ENCODE results near the gene ELF4. TPM values are rescaled to one million over a fixed set of nuclear protein-coding genes. Genes with fewer than 3 reads are reported as not detected.

The ELF4 gene
- total RNA-seq, 6 experiments from 2014 or later, result 21.9 to 35.9 (median 31.4) TPM

- H3K36me3 Mint-ChIP-seq (ENCODE audit: low read depth), result no peaks in the 10 kb centered on the region
- H3K4me1 Mint-ChIP-seq (ENCODE audit: low read depth), result peaks cover 10% of the 10 kb centered on the region
- no peaks in the 10 kb centered on the region for H3K9me3 Mint-ChIP-seq
- H3K27me3 Mint-ChIP-seq (ENCODE audit: insufficient read depth), result no peaks in the 10 kb centered on the region
- no peak overlapping the region for H3K27ac Mint-ChIP-seq
- TF ChIP-seq, protein P1, sequence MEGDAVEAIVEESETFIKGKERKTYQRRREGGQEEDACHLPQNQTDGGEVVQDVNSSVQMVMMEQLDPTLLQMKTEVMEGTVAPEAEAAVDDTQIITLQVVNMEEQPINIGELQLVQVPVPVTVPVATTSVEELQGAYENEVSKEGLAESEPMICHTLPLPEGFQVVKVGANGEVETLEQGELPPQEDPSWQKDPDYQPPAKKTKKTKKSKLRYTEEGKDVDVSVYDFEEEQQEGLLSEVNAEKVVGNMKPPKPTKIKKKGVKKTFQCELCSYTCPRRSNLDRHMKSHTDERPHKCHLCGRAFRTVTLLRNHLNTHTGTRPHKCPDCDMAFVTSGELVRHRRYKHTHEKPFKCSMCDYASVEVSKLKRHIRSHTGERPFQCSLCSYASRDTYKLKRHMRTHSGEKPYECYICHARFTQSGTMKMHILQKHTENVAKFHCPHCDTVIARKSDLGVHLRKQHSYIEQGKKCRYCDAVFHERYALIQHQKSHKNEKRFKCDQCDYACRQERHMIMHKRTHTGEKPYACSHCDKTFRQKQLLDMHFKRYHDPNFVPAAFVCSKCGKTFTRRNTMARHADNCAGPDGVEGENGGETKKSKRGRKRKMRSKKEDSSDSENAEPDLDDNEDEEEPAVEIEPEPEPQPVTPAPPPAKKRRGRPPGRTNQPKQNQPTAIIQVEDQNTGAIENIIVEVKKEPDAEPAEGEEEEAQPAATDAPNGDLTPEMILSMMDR (IDR thresholded peaks at IDR 0.05), result no peak
- no peak for DNase-seq
- H3K4me3 Mint-ChIP-seq, result no peak overlapping the region
Observed at GRCh38 chrX:130095249-130096030, 14.9 kb downstream of the ELF4 start.

DNA sequence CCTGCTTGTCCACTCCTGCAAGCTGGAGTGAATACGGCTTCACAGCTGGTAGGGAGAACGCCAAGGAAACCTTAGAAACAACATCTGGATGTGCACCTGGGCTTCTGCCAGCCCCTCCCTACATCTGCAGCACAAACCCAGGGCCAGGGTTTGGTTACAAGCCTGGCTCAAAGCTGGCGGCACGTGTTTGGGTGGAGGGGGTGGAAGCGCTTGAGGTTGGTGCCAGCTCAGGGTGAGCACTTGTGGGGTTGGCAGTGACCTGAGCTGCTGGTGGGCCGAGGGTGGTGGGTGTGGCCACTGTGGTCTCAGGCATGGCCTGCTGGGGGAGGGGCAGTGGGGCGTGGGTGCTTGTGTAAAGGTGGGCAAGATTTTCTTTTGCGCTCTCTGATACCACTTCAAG lies 15.6 kb downstream of the ELF4 start:
- H3K27me3 Mint-ChIP-seq (ENCODE audit: insufficient read depth), result no peaks in the 10 kb centered on the region
- no peaks in the 10 kb centered on the region for H3K9me3 Mint-ChIP-seq
- TF ChIP-seq, protein P1 (IDR thresholded peaks at IDR 0.05), result no peak
- H3K4me1 Mint-ChIP-seq (ENCODE audit: low read depth), result peaks cover 7% of the 10 kb centered on the region
- DNase-seq, result no peak
- H3K36me3 Mint-ChIP-seq (ENCODE audit: low read depth), result no peaks in the 10 kb centered on the region
- no peak overlapping the region for H3K27ac Mint-ChIP-seq
- no peak overlapping the region for H3K4me3 Mint-ChIP-seq

- Mint-ChIP-seq H3K4me3 (no peak overlapping the region), H3K36me3 (ENCODE audit: low read depth) (no peaks in the 10 kb centered on the region), H3K9me3 (no peaks in the 10 kb centered on the region), H3K27ac (no peak overlapping the region), H3K4me1 (ENCODE audit: low read depth) (peaks cover 10% of the 10 kb centered on the region), H3K27me3 (ENCODE audit: insufficient read depth) (no peaks in the 10 kb centered on the region)
- TF ChIP-seq, protein P1 (IDR thresholded peaks at IDR 0.05), result no peak
- DNase-seq, result no peak
Observed at GRCh38 chrX:130093271-130093670, 17.0 kb downstream of the ELF4 start.

DNA sequence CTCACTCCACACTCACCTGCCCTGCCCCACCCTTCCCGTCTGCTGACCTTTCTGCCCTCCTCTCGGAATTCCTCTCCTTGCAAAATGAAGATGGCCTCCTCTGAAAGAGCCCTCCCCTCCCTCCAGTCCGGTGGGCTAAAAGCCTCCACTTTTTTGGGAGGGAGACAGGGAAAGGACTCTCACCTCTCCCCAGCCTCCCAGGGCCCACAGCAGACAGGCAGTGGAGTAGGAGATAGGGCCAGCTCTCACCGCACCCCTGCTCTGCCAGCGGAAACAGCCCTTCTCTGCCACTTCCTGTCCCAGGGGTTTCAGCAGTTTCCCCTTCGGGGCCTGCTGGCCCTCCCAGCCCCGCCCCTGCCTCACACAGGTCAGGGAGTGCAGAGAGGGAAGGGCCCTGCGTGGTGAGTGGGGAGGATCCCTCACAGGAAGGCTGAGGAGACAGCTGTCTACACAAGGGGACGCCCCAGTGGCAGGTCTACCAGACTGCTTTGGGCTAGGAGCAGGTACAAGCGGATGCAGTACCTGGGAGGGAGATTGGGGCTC lies 18.2 kb downstream of the ELF4 start:
- H3K4me3 Mint-ChIP-seq, result no peak overlapping the region
- H3K27ac Mint-ChIP-seq, result no peak overlapping the region
- no peaks in the 10 kb centered on the region for H3K27me3 Mint-ChIP-seq (ENCODE audit: insufficient read depth)
- TF ChIP-seq, protein P1 (IDR thresholded peaks at IDR 0.05), result no peak
- H3K4me1 Mint-ChIP-seq (ENCODE audit: low read depth), result peaks cover 10% of the 10 kb centered on the region
- no peak for DNase-seq
- H3K36me3 Mint-ChIP-seq (ENCODE audit: low read depth), result no peaks in the 10 kb centered on the region
- no peaks in the 10 kb centered on the region for H3K9me3 Mint-ChIP-seq

- Mint-ChIP-seq H3K9me3 (no peaks in the 10 kb centered on the region), H3K36me3 (ENCODE audit: low read depth) (no peaks in the 10 kb centered on the region), H3K4me3 (no peak overlapping the region), H3K27me3 (ENCODE audit: insufficient read depth) (no peaks in the 10 kb centered on the region), H3K27ac (peak overlapping the region; percentile 48), H3K4me1 (ENCODE audit: low read depth) (peaks cover 22% of the 10 kb centered on the region)
- TF ChIP-seq, protein P1 (IDR thresholded peaks at IDR 0.05), result no peak
- DNase-seq, result no peak
Observed at GRCh38 chrX:130090364-130090763, 19.9 kb downstream of the ELF4 start.

All from HFFc6 (cell line).